CD4-positive, alpha-beta T cell treated with Interleukin-1 beta for 1 hour (primary cell): ENCODE results near the gene CKAP2L.

ENCODE experiments used
- DNase-seq, 2 donors: peaks; one replicate each; pipeline ENCODE4 v3.0.0-alpha.2; 2020 to 2022

CKAP2L gene

GRCh38 chr2:112757265-112757664, 7.1 kb downstream of the CKAP2L start:
- DNase-seq = peak in 1 of 2 donors; percentile 44

GRCh38 chr2:112756207-112756606, 8.2 kb downstream of the CKAP2L start:
- DNase-seq = no peak

GRCh38 chr2:112755444-112755843, 9.0 kb downstream of the CKAP2L start:
- no peak for DNase-seq

- no peak for DNase-seq
Measured at GRCh38 chr2:112754564-112754963, 9.8 kb downstream of the CKAP2L start.

GRCh38 chr2:112752667-112753066, 11.7 kb downstream of the CKAP2L start:
- DNase-seq = no peak

DNA sequence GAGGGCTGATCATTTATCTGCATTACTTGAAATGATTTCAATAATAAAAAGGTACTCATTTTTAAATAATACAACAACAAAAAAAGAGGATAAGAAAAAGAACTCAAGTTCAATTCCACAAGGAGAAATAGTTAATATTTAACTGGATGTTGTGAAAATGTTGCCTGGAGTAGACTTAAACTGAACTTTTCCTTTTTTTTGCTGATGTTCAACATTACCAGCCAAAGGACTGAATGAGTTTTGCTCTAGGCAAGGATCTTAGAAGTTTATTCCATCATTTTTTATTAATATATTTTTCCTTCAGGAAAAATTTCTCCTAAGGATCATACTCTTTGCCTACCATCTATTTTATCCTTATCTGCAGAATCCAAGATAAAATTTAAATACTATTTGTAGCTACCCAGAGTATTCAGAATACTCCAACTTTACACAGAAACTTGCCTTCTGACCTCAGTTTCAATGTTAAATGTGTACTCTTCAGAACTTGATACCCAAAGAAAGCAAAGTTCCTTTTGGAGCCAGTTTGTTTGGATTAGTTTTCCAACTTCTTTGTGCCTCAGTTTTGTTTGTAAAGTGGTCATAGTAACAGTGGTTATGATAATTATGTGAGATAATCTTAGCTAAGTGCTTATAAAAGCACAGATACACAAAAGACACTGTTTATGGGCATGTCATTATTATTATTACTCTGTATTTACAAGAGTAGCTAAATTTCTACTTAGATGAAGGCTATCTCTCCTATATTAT, 12.8 kb downstream of the CKAP2L start:
- DNase-seq = no peak

GRCh38 chr2:112750560-112750843, 13.9 kb downstream of the CKAP2L start:
- no peak for DNase-seq

DNA sequence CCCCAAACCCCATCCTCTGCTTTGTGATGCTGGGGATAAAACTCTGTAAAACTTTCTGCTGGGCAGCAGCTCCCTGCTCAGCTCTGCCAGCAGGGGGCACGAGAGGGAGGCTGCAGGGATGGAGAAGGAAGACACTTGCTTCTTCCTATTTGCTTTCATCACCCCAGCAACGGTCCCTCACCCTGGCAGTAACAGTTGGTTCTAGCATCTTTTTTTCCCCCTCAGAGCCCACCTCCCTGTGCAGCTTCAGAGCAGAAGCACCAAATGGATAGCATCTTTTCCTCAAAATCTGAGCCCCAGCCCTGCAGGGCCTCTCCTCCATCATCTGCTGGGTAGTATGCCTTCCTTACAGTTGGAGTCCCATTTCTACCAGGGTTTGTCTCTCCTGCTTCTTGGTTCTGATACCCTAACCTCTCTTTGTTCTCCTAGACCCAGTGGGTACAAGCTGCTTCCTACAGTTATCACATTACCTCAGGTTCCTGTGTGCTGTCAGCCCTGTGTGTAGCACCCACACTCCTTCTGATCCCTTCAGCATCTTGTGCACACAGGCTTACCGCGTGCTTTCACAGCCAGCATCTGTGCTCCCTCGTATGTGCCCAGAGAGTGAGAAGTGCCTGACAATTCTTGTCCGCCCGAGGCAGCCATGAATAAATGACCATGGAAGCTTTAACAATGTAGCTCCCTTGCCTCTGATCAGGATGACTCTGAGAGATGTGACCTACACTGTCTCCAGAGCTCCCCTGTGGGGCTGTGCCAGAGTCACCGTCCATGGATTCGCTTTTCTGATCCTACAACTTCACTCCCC, 14.5 kb downstream of the CKAP2L start:
- DNase-seq = peak; percentile 84

DNA sequence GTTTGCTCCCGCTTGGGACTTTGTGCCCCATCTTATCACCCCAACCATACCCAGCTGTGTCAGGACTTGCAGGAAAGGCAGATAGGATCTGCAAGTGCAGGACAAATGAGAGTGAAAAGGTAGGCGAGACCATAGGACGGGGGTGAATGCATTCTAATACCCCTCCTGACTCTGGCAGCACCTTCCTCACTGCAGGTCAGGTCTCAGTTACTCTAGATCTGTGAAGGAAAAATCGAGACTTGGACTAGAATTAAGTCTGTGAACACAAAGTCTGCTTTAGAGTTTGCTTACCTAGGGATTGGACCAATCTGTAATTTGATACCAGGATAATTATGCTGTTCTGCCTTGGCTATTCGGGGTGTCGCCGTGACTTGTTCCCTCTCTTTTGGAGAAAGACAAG, 23.9 kb downstream of the CKAP2L start:
- DNase-seq = no peak

DNA sequence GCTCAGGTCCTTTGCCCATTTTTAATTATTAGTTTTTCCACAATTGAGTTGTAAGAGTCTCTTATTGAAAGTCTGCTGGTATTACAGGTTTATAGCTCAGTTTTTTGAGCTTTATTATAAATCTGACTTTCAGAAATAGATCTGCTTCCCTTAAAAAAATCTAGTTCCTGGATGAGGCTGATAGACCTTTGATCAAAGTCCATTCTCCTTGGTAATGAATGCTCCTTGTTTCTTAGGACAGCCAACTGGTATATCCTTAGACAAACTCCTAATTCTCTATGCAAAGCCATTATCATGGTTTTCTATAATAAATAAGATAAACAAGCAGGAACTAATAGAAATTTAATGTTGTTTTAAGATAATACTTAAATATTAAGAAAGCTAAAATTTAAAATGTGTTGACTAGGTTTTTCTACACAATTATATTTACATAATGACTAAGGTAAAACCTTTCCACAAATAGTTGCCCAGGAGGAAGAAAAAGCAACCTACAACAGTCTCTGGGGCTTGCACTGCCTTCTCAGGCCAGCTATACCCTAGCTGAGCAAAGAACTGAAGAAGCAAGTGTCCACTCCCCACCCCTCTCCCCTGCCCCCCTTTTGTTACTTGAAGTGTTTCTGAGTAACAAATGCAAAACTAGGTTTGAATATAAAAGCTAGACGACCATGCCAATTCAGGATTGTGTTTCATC, 26.7 kb downstream of the CKAP2L start:
- no peak for DNase-seq

GRCh38 chr2:112733871-112734270, 30.5 kb downstream of the CKAP2L start:
- DNase-seq = no peak

DNA sequence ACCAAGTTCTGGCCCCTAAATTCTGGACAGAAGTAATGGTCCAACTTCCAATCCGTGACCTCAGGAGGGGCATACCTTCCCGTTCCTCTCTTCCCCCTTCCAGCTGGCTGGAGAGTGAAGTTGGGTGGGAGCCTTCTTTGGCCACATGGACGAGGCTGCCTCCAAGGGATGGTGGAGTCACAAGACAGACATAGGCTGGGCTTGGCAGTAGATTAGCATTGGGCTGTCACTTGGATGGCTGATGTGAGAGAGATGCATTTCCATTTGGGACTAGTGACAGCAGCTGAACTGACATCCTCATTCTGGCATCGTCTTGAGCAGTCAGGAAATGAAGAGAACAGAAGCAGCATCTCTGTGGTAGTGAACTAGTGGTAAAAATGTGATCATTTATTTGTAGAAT, 31.0 kb downstream of the CKAP2L start:
- DNase-seq = no peak

DNA sequence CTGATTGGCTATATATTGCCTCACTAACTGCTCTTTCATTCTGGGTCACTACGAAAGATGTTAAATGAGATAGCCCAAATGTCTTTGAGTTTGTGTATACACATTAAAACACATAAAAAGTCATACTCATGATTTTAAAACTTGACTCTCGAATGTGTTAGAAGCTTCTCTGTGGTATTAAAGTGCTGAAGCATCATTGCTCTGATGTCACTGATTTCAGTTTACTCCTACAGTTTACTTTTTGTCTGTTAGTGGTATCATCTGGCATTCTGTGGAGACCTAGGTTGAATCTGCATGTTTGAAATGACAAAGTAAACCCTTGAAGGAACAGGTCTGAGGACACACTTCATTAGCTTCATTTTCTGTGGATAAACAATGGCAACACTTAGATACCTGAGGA, 32.9 kb downstream of the CKAP2L start:
- DNase-seq = no peak

DNA sequence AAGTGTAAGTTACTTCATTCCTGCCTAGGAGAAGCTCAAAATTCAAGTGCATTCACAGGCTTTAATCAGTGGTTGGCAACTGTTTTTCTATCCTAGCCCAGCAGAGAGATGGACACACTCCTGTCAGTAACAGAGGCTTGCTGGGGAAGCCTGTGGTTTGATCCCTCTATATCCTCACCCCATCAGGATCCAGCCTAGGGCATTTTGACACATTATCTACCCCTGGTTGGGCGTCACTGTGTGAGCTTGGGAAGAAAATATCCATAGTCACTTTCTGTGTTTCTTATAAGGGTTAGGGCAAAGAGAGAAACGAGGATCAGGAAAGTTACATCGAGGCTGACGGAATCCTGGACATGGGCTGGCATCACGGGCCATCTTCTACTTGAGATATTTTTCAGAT, 33.6 kb downstream of the CKAP2L start:
- DNase-seq = no peak

- no peak for DNase-seq
Measured at GRCh38 chr2:112730216-112730615, 34.2 kb downstream of the CKAP2L start.

GRCh38 chr2:112728378-112729175, 35.8 kb downstream of the CKAP2L start:
- DNase-seq = no peak

DNA sequence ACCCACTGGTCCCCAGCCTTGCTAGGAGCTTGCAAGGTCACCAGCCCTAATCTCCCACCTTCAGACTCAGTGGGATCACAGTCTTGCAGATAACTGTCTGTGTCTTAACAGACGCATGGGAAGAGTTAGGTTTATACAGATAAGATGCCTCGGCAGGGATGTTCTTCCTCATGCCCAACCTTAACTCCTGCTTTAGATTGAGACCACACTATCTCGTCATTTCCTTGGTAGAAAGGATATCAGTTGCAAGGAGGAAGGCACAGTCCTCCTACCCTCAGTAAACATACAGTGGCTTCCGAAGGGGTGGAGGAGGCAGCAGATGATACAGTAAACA, 36.4 kb downstream of the CKAP2L start:
- no peak for DNase-seq

DNA sequence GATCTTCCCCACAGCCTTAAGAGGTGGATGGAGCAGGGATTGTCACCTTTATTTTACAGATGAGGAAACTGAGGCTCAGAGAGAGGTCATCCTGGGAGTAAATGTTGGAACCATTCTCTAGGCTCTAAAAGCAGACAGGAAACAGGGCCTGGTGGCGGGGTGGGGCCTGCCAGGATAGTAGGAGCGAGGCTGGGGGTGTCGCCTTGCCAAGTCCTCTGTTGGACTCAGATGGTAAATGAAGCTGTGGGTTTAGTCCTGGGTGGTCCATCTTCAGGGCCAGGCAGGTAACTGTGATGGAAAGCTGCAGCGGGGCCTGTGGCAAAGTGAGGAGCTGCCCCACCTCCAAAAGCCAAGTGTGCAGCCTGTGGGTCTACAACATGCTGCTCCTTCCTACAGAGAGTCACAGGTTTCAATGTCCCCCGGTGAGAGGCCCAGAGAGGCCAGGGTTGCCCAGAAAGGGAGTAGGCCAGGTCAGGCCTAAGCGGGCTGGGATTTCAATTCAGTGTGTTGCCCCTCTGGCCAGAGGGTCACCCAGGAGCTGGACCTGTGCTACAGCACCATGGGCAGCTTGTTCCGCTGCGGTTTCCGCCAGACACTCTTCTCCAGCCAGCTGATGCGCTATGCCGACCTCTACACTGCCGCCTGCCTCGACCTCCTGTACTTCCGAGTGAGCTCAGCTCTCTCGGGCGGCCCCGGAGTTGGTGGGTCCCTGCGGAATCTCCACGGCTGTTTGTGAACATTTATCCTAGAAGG, 37.0 kb downstream of the CKAP2L start:
- no peak for DNase-seq

DNA sequence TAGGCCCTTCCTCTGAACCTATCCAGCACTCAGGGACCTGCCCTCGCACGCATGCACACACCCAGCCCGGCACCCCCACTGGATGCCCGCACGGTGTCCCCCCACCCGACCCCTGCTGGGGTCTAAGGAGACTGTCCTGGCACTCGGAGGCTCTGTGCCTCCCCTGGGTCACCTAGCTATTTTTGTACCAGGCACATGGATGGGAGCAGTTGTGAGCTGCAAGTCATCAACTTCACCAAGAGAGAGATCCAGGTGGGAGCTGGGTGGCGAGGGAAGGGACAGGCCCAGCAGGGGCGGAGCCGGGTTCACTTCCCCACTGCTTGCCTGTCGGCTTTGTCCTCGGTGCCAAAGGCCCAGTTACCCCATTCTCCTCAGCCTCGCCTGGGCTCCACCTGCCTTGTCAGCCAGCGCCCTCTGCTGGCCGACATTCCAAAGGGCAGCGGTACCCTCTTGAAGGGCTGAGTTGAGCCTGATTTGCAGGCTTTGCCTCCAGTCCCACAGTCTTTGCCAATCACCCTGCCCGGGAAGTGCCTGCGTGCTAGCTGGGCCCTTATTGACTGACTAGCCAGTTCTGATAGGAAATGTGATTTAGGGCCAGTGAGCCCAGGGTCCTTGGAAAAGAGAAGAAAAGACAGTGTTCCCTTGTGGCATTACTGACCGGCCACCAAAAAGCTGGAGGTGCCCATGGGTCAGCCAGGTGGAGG, 37.8 kb downstream of the CKAP2L start:
- DNase-seq = peak; percentile 90

DNA sequence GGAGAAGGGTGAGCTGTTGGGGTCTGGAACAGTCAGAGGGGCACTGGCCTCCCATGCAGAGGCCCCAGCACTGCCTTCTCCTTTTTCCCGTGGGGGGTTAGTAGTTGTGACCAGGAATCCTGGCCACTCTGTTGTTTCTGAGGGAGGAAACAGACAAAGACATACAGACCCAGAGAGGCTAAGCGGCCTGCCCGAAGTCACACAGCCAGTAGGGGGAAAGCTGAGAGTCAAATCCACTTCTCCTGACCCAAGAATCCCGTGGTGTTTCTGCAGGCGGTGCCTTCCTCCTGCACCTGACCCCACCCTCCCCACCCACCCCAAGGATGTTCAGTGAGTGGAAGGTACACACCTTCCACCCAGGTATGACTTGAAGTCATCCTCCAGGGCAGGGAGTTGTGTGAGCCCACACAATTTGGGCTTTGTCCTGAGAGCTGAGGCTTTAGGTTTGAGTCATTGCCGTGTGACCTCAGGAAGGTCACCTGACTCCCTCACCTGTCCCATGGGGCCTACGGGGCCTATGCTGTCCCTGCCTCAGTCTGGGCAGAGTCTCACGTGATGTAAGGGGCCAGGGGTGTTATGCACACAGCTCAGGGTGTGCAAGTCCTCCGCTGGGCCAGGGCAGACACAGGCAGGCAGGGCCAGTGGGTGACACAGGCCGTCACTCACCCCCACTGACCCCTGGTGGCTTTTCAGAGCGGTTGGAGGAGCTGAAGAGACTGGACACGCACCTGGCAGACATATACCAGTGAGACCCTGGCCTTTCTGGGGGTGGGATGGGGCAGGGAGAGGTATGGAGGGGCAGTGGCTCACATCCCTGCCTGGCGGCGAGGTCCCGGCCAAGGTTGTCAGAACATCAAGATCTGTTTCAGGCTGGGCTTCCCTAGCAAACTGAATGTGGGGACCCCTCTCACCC, 38.6 kb downstream of the CKAP2L start:
- DNase-seq = no peak
